Spinal cord (tissue), 10 donors: Measurements from ENCODE around the gene REN. TPM values are rescaled to one million over a fixed set of nuclear protein-coding genes. Genes with fewer than 3 reads are reported as not detected.

Experiments used
- DNase-seq, 6 donors: peaks; one replicate each; pipeline versions ENCODE4 v3.0.0 to v3.0.0-alpha.2; 2013 to 2015; ENCODE audit warnings: low spot score in 6 of 6, low read depth in 4 of 6
- H3K27ac ChIP-seq: one replicate; pipeline ENCODE4 v1.5.1; 2013; ENCODE audit warnings: low read depth, low read length, control low read depth
- H3K27me3 ChIP-seq: one replicate; pipeline ENCODE4 v1.6.1; 2013; ENCODE audit warnings: low read length; ENCODE audit not compliant: control insufficient read depth, insufficient read depth
- H3K36me3 ChIP-seq: one replicate; pipeline ENCODE4 v1.6.1; 2013; ENCODE audit warnings: low read length; ENCODE audit not compliant: control insufficient read depth, insufficient read depth
- H3K4me1 ChIP-seq: one replicate; pipeline ENCODE4 v1.6.1; 2013; ENCODE audit warnings: low read length; ENCODE audit not compliant: control insufficient read depth, insufficient read depth
- H3K4me3 ChIP-seq: one replicate; pipeline ENCODE4 v1.5.1; 2013; ENCODE audit warnings: low read depth, low read length, control low read depth
- H3K9me3 ChIP-seq: one replicate; pipeline ENCODE4 v1.6.1; 2013; ENCODE audit warnings: low read length; ENCODE audit not compliant: control insufficient read depth, insufficient read depth
- WGBS: methylation state at CpG from one replicate; pipeline ENCODE4 v1.1.5; 2013; ENCODE audit warnings: missing lambda C conversion rate; ENCODE audit not compliant: insufficient coverage; 5-methylcytosine and 5-hydroxymethylcytosine counted together
- polyA plus RNA-seq, 2 donors: library from polyadenylated mRNA; unstranded; fragments of 120-200 nt; gene quantifications; one replicate each; pipeline ENCODE4 v1.2.1, GENCODE V29; 2013; ENCODE audit not compliant: insufficient read length in 2 of 2
- total RNA-seq, 2 donors: library from RNA; depleted of rRNA in 1 of 2; stranded (reverse); fragments of 120-200 nt in 1 of 2; fragments of >200 nt in 1 of 2; gene quantifications; one replicate each; pipeline versions ENCODE4 v1.2.3 to v1.2.4, GENCODE V29; 2013 to 2014
- donor health status: healthy.

REN gene
- total and polyA plus RNA-seq, 4 donors, result 0.17 to 0.39 TPM; not detected in 2

DNA sequence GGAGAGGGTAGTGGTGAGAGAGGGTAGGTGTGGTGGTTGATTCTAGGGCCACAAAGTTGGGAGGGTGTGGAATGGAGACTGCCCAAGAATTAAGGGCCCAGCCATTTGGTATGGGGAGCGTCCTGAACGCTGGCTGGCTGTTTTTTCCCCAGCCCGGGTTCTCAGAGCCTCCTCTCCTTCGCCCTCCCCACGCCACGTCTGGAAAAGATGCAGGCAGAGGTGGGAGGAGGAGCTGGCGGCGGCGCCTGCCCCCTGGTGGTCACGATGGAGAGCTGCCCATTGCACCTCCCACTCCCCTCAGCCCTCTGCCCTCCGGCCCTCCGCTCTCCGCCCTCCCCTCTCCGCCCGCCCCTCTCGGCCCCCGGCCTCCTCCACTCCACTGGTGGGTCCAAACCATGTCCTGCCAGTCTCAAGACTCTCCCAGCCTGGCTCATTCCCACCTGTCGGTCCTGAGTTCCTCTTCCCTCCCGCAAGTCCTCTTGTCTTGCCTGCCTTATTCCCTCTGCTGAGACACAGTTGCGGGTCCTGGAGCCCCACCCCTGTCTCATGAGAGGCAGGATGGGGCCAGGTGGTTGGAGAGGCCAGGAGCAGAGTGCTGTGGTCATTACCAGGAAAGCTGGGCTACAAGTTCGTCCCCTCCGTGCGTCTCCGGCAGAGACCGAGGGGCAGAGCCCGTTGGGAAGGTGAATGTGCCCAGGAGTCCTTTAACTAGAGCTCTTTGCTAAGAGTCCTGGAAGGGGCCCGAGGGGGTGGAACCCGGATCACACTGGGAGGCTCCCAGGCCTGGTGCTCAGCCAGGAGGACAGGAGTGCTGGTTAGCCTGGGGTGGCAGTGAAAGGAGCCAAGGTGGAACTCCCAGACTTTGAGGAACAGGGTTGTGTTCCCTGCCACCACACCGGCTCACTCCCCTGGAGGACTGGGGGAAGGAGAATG is 36.9 kb downstream of the REN start:
- Histone ChIP-seq H3K27me3 (no peaks in the 10 kb centered on the region), H3K4me1 (peaks cover 53% of the 10 kb centered on the region), H3K4me3 (no peak overlapping the region), H3K36me3 (peaks cover 61% of the 10 kb centered on the region), H3K9me3 (no peaks in the 10 kb centered on the region), H3K27ac (peak overlapping the region; percentile 19)
- 27% methylated on average over 24 of the region's 29 CpGs for WGBS
- peak in 2 of 6 donors; percentile 75 to 89 for DNase-seq

DNA sequence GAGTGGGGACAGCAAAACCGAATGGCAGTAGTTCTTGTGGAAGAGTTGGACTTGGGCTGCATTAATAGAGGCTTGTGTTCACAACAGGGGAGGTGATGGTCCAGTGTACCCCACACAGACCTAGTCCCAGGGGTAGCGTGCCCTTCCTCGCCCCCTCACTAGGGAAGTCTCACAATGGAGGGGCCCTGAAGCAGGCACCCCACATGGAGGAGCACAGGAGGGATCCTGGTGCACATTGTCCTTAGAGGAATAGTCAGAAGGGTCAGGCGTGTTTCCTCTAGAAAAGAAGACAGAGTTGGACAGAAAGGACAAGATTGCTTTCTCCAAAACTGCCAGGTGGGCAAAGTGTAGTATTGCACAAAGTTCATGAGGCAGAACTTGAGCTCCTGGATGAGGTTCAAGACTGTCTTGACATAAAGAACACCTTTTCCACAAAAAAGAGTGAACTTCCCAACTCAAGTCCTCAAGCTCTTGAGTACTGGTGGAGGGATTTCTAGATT is 37.6 kb downstream of the REN start:
- DNase-seq, result peak in 1 of 6 donors; percentile 8
- H3K27ac ChIP-seq, result peak overlapping the region; percentile 19
- 75% methylated on average over 3 of the region's 4 CpGs for WGBS
- H3K9me3 ChIP-seq, result no peaks in the 10 kb centered on the region
- H3K4me1 ChIP-seq, result peaks cover 53% of the 10 kb centered on the region
- H3K36me3 ChIP-seq, result peaks cover 61% of the 10 kb centered on the region
- H3K4me3 ChIP-seq, result no peak overlapping the region
- H3K27me3 ChIP-seq, result no peaks in the 10 kb centered on the region

DNA sequence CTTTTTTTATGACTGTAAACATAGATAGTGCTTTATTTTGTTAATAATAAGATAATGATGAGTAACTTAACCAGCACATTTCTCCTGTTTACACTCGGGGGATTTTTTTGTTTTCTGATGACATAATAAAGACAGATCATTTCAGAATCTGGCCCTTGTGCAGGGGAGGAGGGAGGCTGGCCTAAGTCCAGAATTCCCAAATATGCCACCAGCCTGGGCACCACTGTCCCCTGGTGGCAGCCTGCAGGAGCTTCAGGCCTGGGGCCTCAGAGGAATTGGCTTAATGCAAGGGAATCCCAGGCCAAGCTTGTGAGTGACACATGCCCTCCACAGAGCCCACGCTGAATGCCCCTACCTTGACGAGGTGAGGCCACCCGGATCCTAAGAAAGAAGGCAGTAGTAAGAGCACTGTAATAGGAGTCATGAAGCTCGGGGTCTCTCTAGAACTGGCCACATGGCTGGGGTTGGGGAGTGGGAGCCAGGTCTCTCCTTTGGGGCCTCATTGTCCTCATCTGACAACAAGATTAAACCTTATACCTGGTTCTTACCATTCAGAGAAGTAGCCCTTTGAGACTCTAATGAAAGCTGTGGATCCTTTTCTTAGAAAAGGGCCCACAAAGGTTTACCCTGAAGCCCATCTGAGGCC is 38.4 kb downstream of the REN start:
- Histone ChIP-seq H3K27me3 (no peaks in the 10 kb centered on the region), H3K4me3 (no peak overlapping the region), H3K36me3 (peaks cover 69% of the 10 kb centered on the region), H3K9me3 (no peaks in the 10 kb centered on the region), H3K4me1 (peaks cover 53% of the 10 kb centered on the region), H3K27ac (no peak overlapping the region)
- WGBS, result 58% methylated on average over 3 of the region's 5 CpGs
- DNase-seq, result peak in 2 of 6 donors; percentile 84

DNA sequence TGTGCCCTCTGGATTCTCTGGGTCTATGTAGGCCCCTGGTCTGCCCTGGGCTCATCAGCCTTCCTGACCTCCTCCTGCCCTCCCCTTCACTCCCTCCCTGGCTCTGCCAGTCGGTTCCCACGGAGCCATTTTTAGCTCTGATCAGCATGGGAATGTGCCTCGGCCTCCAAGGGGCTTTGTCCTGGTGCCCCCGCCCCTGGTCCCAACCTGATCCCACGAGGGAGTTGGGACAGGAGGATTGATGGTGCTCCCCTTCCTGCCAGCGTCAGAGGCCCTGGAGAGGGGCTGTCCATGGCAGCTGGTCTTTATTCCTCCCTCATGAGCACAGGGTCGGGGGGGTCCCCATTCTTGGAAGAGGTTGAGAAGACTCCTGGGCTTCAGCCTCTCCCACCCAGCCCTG is 39.2 kb downstream of the REN start:
- DNase-seq, result peak in 1 of 6 donors; percentile 65
- peaks cover 53% of the 10 kb centered on the region for H3K4me1 ChIP-seq
- WGBS, result 0% methylated on average over 5 of the region's 7 CpGs
- peaks cover 75% of the 10 kb centered on the region for H3K36me3 ChIP-seq
- no peak overlapping the region for H3K4me3 ChIP-seq
- H3K27ac ChIP-seq, result no peak overlapping the region
- H3K9me3 ChIP-seq, result no peaks in the 10 kb centered on the region
- no peaks in the 10 kb centered on the region for H3K27me3 ChIP-seq

DNA sequence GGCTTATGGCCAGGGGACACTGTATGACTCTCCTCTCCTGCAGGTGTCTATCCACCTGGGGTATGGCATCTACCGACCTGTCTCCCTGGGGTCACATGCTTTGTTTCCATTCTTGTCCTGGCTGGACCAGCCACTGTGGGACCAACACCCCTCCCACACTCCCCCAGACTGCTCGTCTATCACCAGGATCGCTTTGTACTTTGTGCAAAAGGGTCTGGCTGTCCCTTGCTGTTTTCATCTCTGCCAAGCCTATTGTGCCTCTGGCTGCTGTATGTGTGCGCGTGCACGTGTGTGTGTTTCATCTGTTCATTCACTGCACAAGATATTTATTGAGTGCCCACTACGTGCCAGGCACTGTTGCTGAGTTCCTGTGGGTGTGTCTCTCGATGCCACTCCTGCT is 39.8 kb downstream of the REN start:
- peaks cover 53% of the 10 kb centered on the region for H3K4me1 ChIP-seq
- H3K9me3 ChIP-seq, result no peaks in the 10 kb centered on the region
- H3K36me3 ChIP-seq, result peaks cover 74% of the 10 kb centered on the region
- no peaks in the 10 kb centered on the region for H3K27me3 ChIP-seq
- peak in 1 of 6 donors; percentile 64 for DNase-seq
- no peak overlapping the region for H3K4me3 ChIP-seq
- H3K27ac ChIP-seq, result no peak overlapping the region
- 22% methylated on average over 8 of the region's 8 CpGs for WGBS

DNA sequence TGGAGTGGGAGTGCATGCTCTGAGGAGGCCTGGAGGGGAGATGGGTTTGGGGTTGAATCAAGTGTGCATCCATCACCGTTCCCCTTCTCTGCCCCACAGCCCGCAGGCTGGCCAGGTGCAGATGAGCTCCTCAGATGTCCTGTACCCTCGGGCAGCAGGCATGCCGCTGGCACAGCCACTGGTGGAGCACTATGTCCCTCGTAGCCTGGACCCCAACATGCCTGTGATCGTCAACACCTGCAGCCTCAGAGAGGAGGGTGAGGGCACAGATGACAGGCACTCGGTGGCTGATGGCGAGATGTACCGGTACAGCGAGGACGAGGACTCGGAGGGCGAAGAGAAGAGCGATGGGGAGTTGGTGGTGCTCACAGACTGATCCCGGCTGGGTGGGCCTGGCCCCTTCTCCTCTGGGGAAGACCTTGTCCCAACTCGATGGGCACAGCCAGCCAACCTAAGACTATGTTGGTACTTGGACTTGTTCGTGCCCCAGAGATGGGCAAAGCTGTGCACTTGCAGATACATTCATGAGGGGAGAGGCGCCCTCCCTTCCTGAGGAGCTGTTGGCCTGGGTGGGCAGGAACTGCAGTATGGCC is 40.3 kb downstream of the REN start:
- H3K9me3 ChIP-seq, result no peaks in the 10 kb centered on the region
- H3K4me3 ChIP-seq, result no peak overlapping the region
- DNase-seq, result no peak
- peaks cover 48% of the 10 kb centered on the region for H3K4me1 ChIP-seq
- no peaks in the 10 kb centered on the region for H3K27me3 ChIP-seq
- H3K27ac ChIP-seq, result no peak overlapping the region
- 87% methylated on average over 17 of the region's 18 CpGs for WGBS
- H3K36me3 ChIP-seq, result peaks cover 69% of the 10 kb centered on the region

DNA sequence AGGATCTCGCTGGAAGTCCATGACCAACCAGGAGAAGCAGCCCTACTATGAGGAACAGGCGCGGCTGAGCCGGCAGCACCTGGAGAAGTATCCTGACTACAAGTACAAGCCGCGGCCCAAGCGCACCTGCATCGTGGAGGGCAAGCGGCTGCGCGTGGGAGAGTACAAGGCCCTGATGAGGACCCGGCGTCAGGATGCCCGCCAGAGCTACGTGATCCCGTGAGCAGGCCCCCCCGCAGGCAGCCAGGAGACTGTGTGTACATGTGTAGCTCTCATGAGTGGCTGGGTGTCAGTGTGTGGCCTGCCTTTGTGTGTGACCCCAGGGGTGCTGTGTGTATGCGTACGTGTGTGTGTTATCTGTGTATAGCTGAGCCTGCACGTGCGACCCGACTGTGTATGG is 41.5 kb downstream of the REN start:
- no peaks in the 10 kb centered on the region for H3K9me3 ChIP-seq
- WGBS, result 94% methylated on average over 22 of the region's 22 CpGs
- no peak overlapping the region for H3K4me3 ChIP-seq
- no peak overlapping the region for H3K27ac ChIP-seq
- peaks cover 67% of the 10 kb centered on the region for H3K36me3 ChIP-seq
- peaks cover 35% of the 10 kb centered on the region for H3K4me1 ChIP-seq
- no peaks in the 10 kb centered on the region for H3K27me3 ChIP-seq
- DNase-seq, result no peak

DNA sequence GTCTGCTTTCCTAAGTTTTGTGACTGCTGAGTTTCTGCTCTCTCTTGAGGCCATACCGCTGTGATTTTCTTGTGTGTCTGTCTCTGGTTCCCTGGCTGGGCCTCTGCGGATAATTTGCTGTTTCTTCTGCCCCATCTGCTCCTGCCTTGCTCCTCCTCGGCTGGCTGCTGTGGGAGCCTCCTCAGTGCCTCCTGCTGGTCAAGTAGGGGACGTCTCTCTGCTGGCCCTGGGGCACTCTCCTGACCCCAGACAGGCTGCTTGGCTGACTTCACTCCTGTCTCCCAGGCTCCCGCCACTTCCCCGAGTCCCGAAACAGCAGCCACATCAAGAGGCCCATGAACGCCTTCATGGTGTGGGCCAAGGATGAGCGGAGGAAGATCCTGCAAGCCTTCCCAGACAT is 42.8 kb downstream of the REN start:
- DNase-seq, result no peak
- Histone ChIP-seq H3K9me3 (no peaks in the 10 kb centered on the region), H3K27me3 (no peaks in the 10 kb centered on the region), H3K4me3 (no peak overlapping the region), H3K36me3 (peaks cover 73% of the 10 kb centered on the region), H3K4me1 (peaks cover 25% of the 10 kb centered on the region), H3K27ac (no peak overlapping the region)
- WGBS, result 70% methylated on average over 9 of the region's 9 CpGs

DNA sequence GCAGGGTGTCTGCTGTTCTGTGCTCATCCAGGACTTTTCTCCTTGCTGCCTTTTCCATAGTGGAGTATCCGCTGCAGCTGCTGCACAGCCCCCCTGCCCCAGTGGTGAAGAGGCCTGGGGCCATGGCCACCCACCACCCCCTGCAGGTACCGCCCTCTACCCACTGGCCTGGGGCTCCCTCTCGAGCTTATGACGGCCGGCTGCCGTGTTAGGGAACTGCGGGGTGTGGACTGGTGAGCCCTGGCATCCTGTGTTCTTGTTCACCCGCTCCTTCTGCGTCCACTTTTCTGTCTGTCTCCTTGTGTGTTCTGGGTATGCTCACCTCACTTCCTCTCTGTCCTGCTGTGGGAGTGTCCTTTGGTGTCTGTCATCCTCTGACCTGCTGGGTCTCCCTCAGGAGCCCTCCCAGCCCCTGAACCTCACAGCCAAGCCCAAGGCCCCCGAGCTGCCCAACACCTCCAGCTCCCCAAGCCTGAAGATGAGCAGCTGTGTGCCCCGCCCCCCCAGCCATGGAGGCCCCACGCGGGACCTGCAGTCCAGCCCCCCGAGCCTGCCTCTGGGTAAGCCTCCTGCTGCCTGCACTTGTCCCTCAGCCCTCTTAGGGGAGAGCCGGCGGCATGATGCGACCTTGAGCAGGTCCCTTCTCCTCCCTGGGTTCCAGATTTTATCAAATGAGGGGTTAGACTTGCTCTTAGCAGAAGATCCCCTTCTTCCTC is 44.1 kb downstream of the REN start:
- no peak overlapping the region for H3K4me3 ChIP-seq
- DNase-seq, result no peak
- WGBS, result 89% methylated on average over 15 of the region's 17 CpGs
- H3K27ac ChIP-seq, result no peak overlapping the region
- H3K4me1 ChIP-seq, result peaks cover 15% of the 10 kb centered on the region
- H3K36me3 ChIP-seq, result peaks cover 84% of the 10 kb centered on the region
- H3K9me3 ChIP-seq, result no peaks in the 10 kb centered on the region
- H3K27me3 ChIP-seq, result no peaks in the 10 kb centered on the region
